Measurements from ENCODE around the gene IGDCC3. TPM values are rescaled to one million over a fixed set of nuclear protein-coding genes. Genes with fewer than 3 reads are reported as not detected.

The IGDCC3 gene
- total and polyA plus RNA-seq, 2 of the 8 experiments (the other 6 are each of a cell fraction or from before 2014, with no cell fraction given): 26.8 to 45.7 TPM

- TF ChIP-seq EP300 (IDR thresholded peaks at IDR 0.05; ENCODE audit: borderline replicate concordance in 1 of 2, low read depth in 2 of 2, low read length in 2 of 2): peak in 1 of 2 experiments; percentile 63; a peak in 1 of 3 replicates
- no peak for TF ChIP-seq TAF7 (optimal IDR thresholded peaks at IDR 0.05; ENCODE audit: borderline replicate concordance, low read depth, low read length)
- TF ChIP-seq CTBP2 (IDR thresholded peaks at IDR 0.05; ENCODE audit: borderline replicate concordance, insufficient read depth, insufficient read length, low read length): peak; percentile 81
These were observed 12.6 kb downstream of the IGDCC3 start (continued) for GRCh38 chr15:65365229-65365628.

Measured in H1 (cell line).